GM12878 (cell line): ENCODE data around the gene EEF2KMT. TPM values are rescaled to one million over a fixed set of nuclear protein-coding genes. Genes with fewer than 3 reads are reported as not detected.
"Not testable (repeated sequence)": the region's sequence is repeated elsewhere in the genome, so short reads cannot be mapped to it uniquely, and the experiment has no call there.

ENCODE experiments used
- ATAC-seq: fragments of 200-7000 bp; cut with Tn5 transposase; 3 replicates; pipeline ENCODE4 v1.9.1; 2020; ENCODE audit warnings: mild to moderate bottlenecking, moderate library complexity
- BruUV-seq: library from RNA; stranded (reverse); fragments of 400-500 nt; replicated peaks from 2 replicates; lab custom pipeline; 2021; lab: Mats Ljungman, UMichigan
- CTCF ChIA-PET: fragments of 300-600 bp; sonication (Branson Sonifier 250); formaldehyde crosslinking; extraction: SDS; loops from one replicate; lab custom pipeline; 2021; ENCODE audit warnings: inconsistent platforms; lab: Yijun Ruan, JAX
- POLR2A ChIA-PET: fragments of 350-600 bp; formaldehyde crosslinking; extraction: SDS; loops from one replicate; lab custom pipeline; 2021; ENCODE audit warnings: inconsistent platforms; lab: Charles Lee
- RAD21 ChIA-PET: fragments of 300-600 bp; sonication (Branson Sonifier 250); formaldehyde crosslinking; loops from one replicate; lab custom pipeline; 2023; ENCODE audit warnings: antibody characterized with exemption; ENCODE audit not compliant: unreplicated experiment; lab: Charles Lee
- SMC1A ChIA-PET: fragments of 300-600 bp; sonication (Branson Sonifier 250); formaldehyde crosslinking; loops from one replicate; lab custom pipeline; 2023; ENCODE audit not compliant: unreplicated experiment, uncharacterized antibody; lab: Charles Lee
- DNase-seq: peaks from one replicate; pipeline ENCODE4 v3.0.0-alpha.2; 2011; ENCODE audit warnings: low read depth, low spot score
- FAIRE-seq: peaks from 3 replicates; lab custom pipeline; 2011; peaks lifted over from hg19 to GRCh38; lab: Jason Lieb, UNC
- H2AFZ ChIP-seq: 2 replicates; pipeline ENCODE4 v1.6.0; 2011; ENCODE audit warnings: low read depth, low read length, control low read depth; ENCODE audit not compliant: control insufficient read depth
- H3K27ac ChIP-seq: 2 replicates; pipeline ENCODE4 v1.5.1; 2011; ENCODE audit warnings: control low read depth; ENCODE audit not compliant: control insufficient read depth, insufficient read depth
- H3K27me3 ChIP-seq, 2 experiments: replicated peaks in 1 of 2; 2 replicates each; pipeline versions ENCODE4 v1.6.0 to v1.6.1; 2011; ENCODE audit warnings: low read length in 1 of 2; ENCODE audit not compliant: control insufficient read depth in 2 of 2, insufficient read depth in 2 of 2
- H3K36me3 ChIP-seq, 2 experiments: 2 replicates each; pipeline ENCODE4 v1.5.1; 2011; ENCODE audit warnings: low read length in 1 of 2; ENCODE audit not compliant: control insufficient read depth in 2 of 2, insufficient read depth in 2 of 2
- H3K4me1 ChIP-seq: 2 replicates; pipeline ENCODE4 v1.6.1; 2011; ENCODE audit warnings: mild to moderate bottlenecking, low read length, moderate library complexity, mixed read lengths; ENCODE audit not compliant: control insufficient read depth, insufficient read depth
- H3K4me2 ChIP-seq: 2 replicates; pipeline ENCODE4 v1.6.0; 2011; ENCODE audit warnings: control low read depth; ENCODE audit not compliant: control insufficient read depth, insufficient read depth
- H3K4me3 ChIP-seq: fragments of 200-600 bp; sonication (generic); 2 replicates; pipeline ENCODE4 v1.5.1; 2016
- H3K79me2 ChIP-seq: 2 replicates; pipeline ENCODE4 v1.6.0; 2011; ENCODE audit warnings: low read length; ENCODE audit not compliant: control insufficient read depth, insufficient read depth
- H3K9ac ChIP-seq: 2 replicates; pipeline ENCODE4 v1.8.0; 2011; ENCODE audit warnings: low read length, control low read depth, mixed read lengths; ENCODE audit not compliant: control insufficient read depth, insufficient read depth
- H3K9me3 ChIP-seq: replicated peaks from 3 replicates; pipeline ENCODE4 v1.5.1; 2011; ENCODE audit warnings: mild to moderate bottlenecking, low read length; ENCODE audit not compliant: control insufficient read depth, insufficient read depth
- H4K20me1 ChIP-seq: 2 replicates; pipeline ENCODE4 v1.6.0; 2011; ENCODE audit not compliant: control insufficient read depth, insufficient read depth
- whole genome bisulfite sequencing: methylation state at CpG from one replicate; pipeline ENCODE4 v1.1.6; 2016; ENCODE audit warnings: low lambda C conversion rate; ENCODE audit not compliant: insufficient replicate concordance, insufficient coverage; ENCODE audit errors: missing lambda C conversion rate; 5-methylcytosine and 5-hydroxymethylcytosine counted together
- in situ Hi-C: fragments of 300-500 bp; cut with MboI; formaldehyde crosslinking; loops from 9 replicates; pipeline ENCODE4 v1.14.3; 2018; ENCODE audit warnings: mixed read lengths
- intact Hi-C: fragments of 100-400 bp; cut with micrococcal nuclease; formaldehyde crosslinking; loops from one replicate; pipeline ENCODE4 v1.14.2; 2022; ENCODE audit not compliant: unreplicated experiment
- polyA plus RNA-seq, 11 experiments: library from polyadenylated mRNA; depleted of rRNA in 4 of 11; unstranded in 6 of 11; stranded (reverse) in 5 of 11; fragments of >200 nt; fragmentation: Nextera tagmentation in 4 of 11; fragmentation: Illumina TruSeq in 1 of 11; extraction: Ambion mirVana in 4 of 11; extraction: Trizol in 1 of 11; gene quantifications; 1 replicate in 1 of 11; 2 replicates in 10 of 11; pipeline versions ENCODE4 v1.2.1 to v1.2.3, GENCODE V29; 2011 to 2016; ENCODE audit warnings: inconsistent platforms in 2 of 11, missing spikeins in 2 of 11, low read depth in 1 of 11
- total RNA-seq, 4 experiments: library from RNA; depleted of rRNA in 3 of 4; stranded (reverse); fragments of >200 nt in 3 of 4; fragmentation: Illumina TruSeq in 1 of 4; extraction: Trizol in 1 of 4; gene quantifications; 2 replicates each; pipeline versions ENCODE4 v1.2.1 to v1.2.3, GENCODE V29; 2013 to 2021
- TF ChIP-seq, protein P1 (sequence below): fragments of 450-650 bp; IDR thresholded peaks from 2 replicates; pipeline ENCODE4 v1.6.1; 2016; ENCODE audit warnings: mild to moderate bottlenecking, moderate library complexity, borderline replicate concordance

Gene EEF2KMT
- total and polyA plus RNA-seq, 10 of the 15 experiments (the other 5 are each of a cell fraction or from before 2014, with no cell fraction given) = 3.8 to 28.1 (median 14.3) TPM

DNA sequence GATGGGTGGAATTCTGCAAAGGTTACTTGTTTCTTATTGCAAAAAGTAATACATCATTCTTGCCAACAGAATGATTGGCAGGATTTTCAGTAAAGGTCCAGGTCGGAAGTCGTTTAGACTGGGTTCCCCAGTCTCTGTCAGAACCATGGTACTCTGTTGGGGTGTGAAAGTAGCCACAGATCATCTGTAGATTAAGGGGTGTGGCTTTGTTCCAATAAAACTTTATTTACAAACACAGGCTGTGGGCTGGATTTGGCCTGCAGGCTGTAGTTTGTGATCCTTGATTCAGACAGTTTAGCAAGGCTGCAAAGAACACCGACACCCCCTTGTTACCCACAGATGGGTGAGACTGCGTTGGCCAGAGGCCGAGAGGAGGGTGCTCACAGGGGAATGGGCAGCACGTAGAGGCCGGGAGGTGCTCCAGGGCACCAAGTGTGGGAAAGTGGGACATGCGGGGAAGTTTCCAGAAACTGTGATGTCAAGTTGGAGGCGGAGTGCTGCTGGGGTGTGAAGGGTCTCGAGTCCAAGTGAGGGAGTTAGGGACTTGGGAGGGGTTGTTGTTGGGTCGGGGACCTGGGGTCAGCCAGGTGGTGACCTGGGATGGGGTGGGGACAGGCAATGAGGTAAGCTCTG is 13.4 kb downstream of the EEF2KMT start:
- intact Hi-C loops, BruUV-seq: not testable (repeated sequence)
- SMC1A ChIA-PET = interaction anchor here (1.1 kb wide), 3 partner anchors 10 to 33 kb away, joined by 3 to 4 read pairs (median 3); no protein-coding TSS in a partner anchor

DNA sequence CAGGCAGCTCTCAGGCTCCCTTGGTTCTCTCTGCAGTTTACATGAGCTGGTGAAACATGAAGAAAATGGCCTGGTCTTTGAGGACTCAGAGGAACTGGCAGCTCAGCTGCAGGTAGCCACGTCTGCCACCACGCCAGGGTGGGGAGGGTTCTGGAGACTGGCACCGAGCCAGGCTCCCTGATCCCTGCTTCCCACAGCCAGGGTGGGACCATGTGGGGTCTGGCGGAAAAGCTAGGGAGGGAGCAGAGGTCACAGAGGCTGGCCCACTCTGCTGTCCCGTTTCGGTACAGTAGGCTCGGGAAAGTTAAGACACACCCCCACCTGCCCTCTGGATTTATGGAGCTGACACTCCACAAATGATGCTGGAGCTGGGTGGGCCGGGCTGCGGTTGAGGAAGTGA is 13.9 kb downstream of the EEF2KMT start:
- CTCF ChIA-PET = interaction anchor here (0.6 to 2.0 kb wide), 4 partner anchors 8 to 587 kb away, joined by 3 to 15 read pairs (median 6); no protein-coding TSS in a partner anchor
- RAD21 ChIA-PET, H3K9me3 ChIP-seq, H2AFZ ChIP-seq, H3K4me1 ChIP-seq, H3K79me2 ChIP-seq, POLR2A ChIA-PET, H3K27me3 ChIP-seq, H3K4me3 ChIP-seq, H3K9ac ChIP-seq, intact Hi-C loops, H3K36me3 ChIP-seq, BruUV-seq, FAIRE-seq, H4K20me1 ChIP-seq, SMC1A ChIA-PET, DNase-seq, H3K4me2 ChIP-seq, H3K27ac ChIP-seq, ATAC-seq: not testable (repeated sequence)
- WGBS = 95% methylated on average over 9 of the region's 9 CpGs
- in situ Hi-C loops = loop anchor here (10.0 kb wide), 1 partner anchor 239 kb away; the partner anchor contains the start of genes GLYR1 and UBN1

More for the DNA sequence above, 13.4 kb downstream of the EEF2KMT start:
- H3K36me3 ChIP-seq, RAD21 ChIA-PET, H4K20me1 ChIP-seq, H3K9me3 ChIP-seq, H3K27ac ChIP-seq, H3K4me3 ChIP-seq, FAIRE-seq, H2AFZ ChIP-seq, POLR2A ChIA-PET, DNase-seq, ATAC-seq, H3K27me3 ChIP-seq, H3K4me2 ChIP-seq, H3K9ac ChIP-seq, H3K79me2 ChIP-seq, H3K4me1 ChIP-seq: not testable (repeated sequence)
- CTCF ChIA-PET = interaction anchor here (0.7 to 2.0 kb wide), 9 partner anchors 9 to 234 kb away, joined by 3 to 15 read pairs (median 4); partner anchors contain the start of gene C16orf89
- TF ChIP-seq, protein P1, sequence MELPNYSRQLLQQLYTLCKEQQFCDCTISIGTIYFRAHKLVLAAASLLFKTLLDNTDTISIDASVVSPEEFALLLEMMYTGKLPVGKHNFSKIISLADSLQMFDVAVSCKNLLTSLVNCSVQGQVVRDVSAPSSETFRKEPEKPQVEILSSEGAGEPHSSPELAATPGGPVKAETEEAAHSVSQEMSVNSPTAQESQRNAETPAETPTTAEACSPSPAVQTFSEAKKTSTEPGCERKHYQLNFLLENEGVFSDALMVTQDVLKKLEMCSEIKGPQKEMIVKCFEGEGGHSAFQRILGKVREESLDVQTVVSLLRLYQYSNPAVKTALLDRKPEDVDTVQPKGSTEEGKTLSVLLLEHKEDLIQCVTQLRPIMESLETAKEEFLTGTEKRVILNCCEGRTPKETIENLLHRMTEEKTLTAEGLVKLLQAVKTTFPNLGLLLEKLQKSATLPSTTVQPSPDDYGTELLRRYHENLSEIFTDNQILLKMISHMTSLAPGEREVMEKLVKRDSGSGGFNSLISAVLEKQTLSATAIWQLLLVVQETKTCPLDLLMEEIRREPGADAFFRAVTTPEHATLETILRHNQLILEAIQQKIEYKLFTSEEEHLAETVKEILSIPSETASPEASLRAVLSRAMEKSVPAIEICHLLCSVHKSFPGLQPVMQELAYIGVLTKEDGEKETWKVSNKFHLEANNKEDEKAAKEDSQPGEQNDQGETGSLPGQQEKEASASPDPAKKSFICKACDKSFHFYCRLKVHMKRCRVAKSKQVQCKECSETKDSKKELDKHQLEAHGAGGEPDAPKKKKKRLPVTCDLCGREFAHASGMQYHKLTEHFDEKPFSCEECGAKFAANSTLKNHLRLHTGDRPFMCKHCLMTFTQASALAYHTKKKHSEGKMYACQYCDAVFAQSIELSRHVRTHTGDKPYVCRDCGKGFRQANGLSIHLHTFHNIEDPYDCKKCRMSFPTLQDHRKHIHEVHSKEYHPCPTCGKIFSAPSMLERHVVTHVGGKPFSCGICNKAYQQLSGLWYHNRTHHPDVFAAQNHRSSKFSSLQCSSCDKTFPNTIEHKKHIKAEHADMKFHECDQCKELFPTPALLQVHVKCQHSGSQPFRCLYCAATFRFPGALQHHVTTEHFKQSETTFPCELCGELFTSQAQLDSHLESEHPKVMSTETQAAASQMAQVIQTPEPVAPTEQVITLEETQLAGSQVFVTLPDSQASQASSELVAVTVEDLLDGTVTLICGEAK = peak; percentile 50; the same call in 1 of the 2 replicates
- WGBS = 75% methylated on average over 10 of the region's 11 CpGs
- in situ Hi-C loops = loop anchor here (10.0 kb wide), 1 partner anchor 239 kb away; the partner anchor contains the start of genes GLYR1 and UBN1

DNA sequence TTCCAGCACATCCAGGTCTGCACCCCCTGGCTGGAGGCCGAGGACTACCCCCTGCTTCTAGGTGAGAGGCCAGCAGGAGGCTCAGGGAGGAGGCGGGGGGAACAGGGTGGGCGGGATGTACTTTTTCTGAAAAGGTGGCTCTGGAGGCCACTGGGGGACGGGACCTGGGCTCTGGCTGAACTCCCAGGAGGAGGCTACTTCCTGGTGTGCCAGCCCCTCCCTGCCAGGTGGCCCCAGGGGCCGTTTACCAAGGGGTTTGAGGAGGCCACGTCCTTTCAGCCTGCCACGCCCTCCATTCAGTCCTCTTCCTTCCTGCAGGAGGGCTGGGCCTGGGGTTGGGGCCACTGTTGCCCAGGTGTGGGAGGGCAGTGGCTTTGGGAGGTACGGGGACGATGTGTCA is 16.6 kb downstream of the EEF2KMT start:
- FAIRE-seq, intact Hi-C loops, H3K4me1 ChIP-seq, ATAC-seq, BruUV-seq, H2AFZ ChIP-seq, DNase-seq, H3K4me2 ChIP-seq, H3K9ac ChIP-seq, H3K27me3 ChIP-seq, H3K79me2 ChIP-seq, H3K36me3 ChIP-seq, RAD21 ChIA-PET, H3K4me3 ChIP-seq, H3K27ac ChIP-seq, SMC1A ChIA-PET, H3K9me3 ChIP-seq, POLR2A ChIA-PET, CTCF ChIA-PET, H4K20me1 ChIP-seq: not testable (repeated sequence)
- in situ Hi-C loops = loop anchor here (10.0 kb wide), 1 partner anchor 236 kb away; the partner anchor contains the start of genes GLYR1 and UBN1
- WGBS = 60% methylated on average over 6 of the region's 9 CpGs
